ENCODE data around the gene PTPN1. TPM values are rescaled to one million over a fixed set of nuclear protein-coding genes. Genes with fewer than 3 reads are reported as not detected.

PTPN1 gene
- total and polyA plus RNA-seq, 2 experiments from 2014 or later = 16.9 to 26.4 TPM

DNA sequence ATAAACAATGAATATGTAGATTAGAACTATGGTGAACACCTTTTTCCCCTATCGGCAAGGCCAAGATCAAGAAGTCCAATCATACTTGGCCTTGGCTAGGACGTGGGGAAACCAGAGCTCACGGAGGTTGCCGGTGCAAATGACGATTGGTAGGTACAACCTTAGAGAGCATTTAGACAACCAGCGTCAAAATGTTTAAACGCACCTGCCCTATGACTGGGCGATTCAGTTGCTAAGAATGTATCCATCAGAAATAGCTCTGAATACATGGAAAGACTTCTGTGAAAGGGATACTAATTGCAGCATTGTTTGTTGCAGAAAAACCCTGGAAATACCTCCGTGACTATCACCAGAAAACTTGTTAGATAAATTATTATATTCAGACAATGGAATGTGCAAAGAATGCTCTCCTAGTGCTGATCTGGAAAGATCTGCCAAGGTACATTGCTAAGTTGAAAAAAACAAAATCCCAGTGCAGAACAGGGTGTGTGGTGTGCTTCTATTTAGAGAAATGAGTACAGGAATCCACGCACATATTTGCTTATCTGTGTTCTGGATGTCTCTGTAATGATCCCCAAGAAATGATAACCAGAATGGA is 48.0 kb upstream of the PTPN1 start:
- Mint-ChIP-seq H3K4me1 (peaks cover 7% of the 10 kb centered on the region; the same call in 2 of the 3 replicates), H3K4me3 (no peak overlapping the region), H3K9me3 (no peaks in the 10 kb centered on the region), H3K36me3 (ENCODE audit: low read depth) (no peaks in the 10 kb centered on the region), H3K27me3 (ENCODE audit: insufficient read depth, low read depth, poor library complexity) (no peaks in the 10 kb centered on the region), H3K27ac (no peak overlapping the region)
- H3K9me2 ChIP-seq (ENCODE audit: insufficient read depth) = no peaks in the 10 kb centered on the region
- H4K20me1 ChIP-seq (replicated peaks; ENCODE audit: insufficient read depth) = no peaks in the 10 kb centered on the region
- TF ChIP-seq JUNB (IDR thresholded peaks at IDR 0.05; ENCODE audit: unreplicated experiment) = no peak
- no peaks in the 10 kb centered on the region for H3K79me2 ChIP-seq (replicated peaks; ENCODE audit: insufficient read depth)
- no peaks in the 10 kb centered on the region for H3F3A ChIP-seq (replicated peaks; ENCODE audit: low read depth)
- DNase-seq (ENCODE audit: low spot score) (no peak), ATAC-seq (no peak)
- no peaks in the 10 kb centered on the region for H3K36me3 ChIP-seq (ENCODE audit: insufficient read depth)
- H3K27me3 ChIP-seq (ENCODE audit: insufficient read depth) = no peaks in the 10 kb centered on the region
- H3K4me2 ChIP-seq = no peak overlapping the region
- no peak overlapping the region for H3K4me3 ChIP-seq
- H2AFZ ChIP-seq = no peak overlapping the region
- no peaks in the 10 kb centered on the region for H3K4me1 ChIP-seq (ENCODE audit: insufficient read depth)
- H3K27ac ChIP-seq (ENCODE audit: low read depth) = no peak overlapping the region

GRCh38 chr20:50464026-50464724 is 46.0 kb upstream of the PTPN1 start:
- Histone ChIP-seq H3K36me3 (ENCODE audit: insufficient read depth) (no peaks in the 10 kb centered on the region), H3K27ac (ENCODE audit: low read depth) (no peak overlapping the region), H3K4me3 (no peak overlapping the region), H2AFZ (peak overlapping the region; percentile 72; the same call in 1 of the 2 replicates), H4K20me1 (replicated peaks; ENCODE audit: insufficient read depth) (no peaks in the 10 kb centered on the region), H3K4me1 (ENCODE audit: insufficient read depth) (no peaks in the 10 kb centered on the region), H3K4me2 (0 out of 2 replicates have a peak overlapping the region, but pooled peaks have one; percentile 55), H3K9me2 (ENCODE audit: insufficient read depth) (0 out of 2 replicates have a peak, but pooled peaks cover 4% of the 10 kb centered on the region), H3F3A (replicated peaks; ENCODE audit: low read depth) (no peaks in the 10 kb centered on the region), H3K27me3 (ENCODE audit: insufficient read depth) (no peaks in the 10 kb centered on the region), H3K79me2 (replicated peaks; ENCODE audit: insufficient read depth) (no peaks in the 10 kb centered on the region)
- no peaks in the 10 kb centered on the region for H3K36me3 Mint-ChIP-seq (ENCODE audit: low read depth)
- H3K4me1 Mint-ChIP-seq = no peaks in the 10 kb centered on the region
- ATAC-seq (peak; percentile 85), DNase-seq (ENCODE audit: low spot score) (peak; percentile 77)
- TF ChIP-seq, protein P1, sequence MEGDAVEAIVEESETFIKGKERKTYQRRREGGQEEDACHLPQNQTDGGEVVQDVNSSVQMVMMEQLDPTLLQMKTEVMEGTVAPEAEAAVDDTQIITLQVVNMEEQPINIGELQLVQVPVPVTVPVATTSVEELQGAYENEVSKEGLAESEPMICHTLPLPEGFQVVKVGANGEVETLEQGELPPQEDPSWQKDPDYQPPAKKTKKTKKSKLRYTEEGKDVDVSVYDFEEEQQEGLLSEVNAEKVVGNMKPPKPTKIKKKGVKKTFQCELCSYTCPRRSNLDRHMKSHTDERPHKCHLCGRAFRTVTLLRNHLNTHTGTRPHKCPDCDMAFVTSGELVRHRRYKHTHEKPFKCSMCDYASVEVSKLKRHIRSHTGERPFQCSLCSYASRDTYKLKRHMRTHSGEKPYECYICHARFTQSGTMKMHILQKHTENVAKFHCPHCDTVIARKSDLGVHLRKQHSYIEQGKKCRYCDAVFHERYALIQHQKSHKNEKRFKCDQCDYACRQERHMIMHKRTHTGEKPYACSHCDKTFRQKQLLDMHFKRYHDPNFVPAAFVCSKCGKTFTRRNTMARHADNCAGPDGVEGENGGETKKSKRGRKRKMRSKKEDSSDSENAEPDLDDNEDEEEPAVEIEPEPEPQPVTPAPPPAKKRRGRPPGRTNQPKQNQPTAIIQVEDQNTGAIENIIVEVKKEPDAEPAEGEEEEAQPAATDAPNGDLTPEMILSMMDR (conservative IDR thresholded peaks at IDR 0.05; ENCODE audit: low read depth in 2 of 2) = peak; percentile 58 to 75
- TF ChIP-seq ZNF114 (CRISPR knock-in tag; IDR thresholded peaks at IDR 0.05) = no peak
- H3K9me3 Mint-ChIP-seq = no peaks in the 10 kb centered on the region; the same call in 2 of the 3 replicates
- no peak overlapping the region for H3K4me3 Mint-ChIP-seq
- H3K27me3 Mint-ChIP-seq (ENCODE audit: insufficient read depth, low read depth, poor library complexity) = no peaks in the 10 kb centered on the region
- H3K27ac Mint-ChIP-seq = no peak overlapping the region

GRCh38 chr20:50464725-50465650 is 45.2 kb upstream of the PTPN1 start:
- Mint-ChIP-seq H3K27ac (no peak overlapping the region), H3K4me1 (no peaks in the 10 kb centered on the region), H3K4me3 (no peak overlapping the region), H3K9me3 (peaks cover 2% of the 10 kb centered on the region; the same call in 1 of the 3 replicates), H3K36me3 (ENCODE audit: low read depth) (no peaks in the 10 kb centered on the region), H3K27me3 (ENCODE audit: insufficient read depth, low read depth, poor library complexity) (no peaks in the 10 kb centered on the region)
- no peaks in the 10 kb centered on the region for H3F3A ChIP-seq (replicated peaks; ENCODE audit: low read depth)
- H3K9me2 ChIP-seq (ENCODE audit: insufficient read depth) = 0 out of 2 replicates have a peak, but pooled peaks cover 4% of the 10 kb centered on the region
- no peaks in the 10 kb centered on the region for H3K27me3 ChIP-seq (ENCODE audit: insufficient read depth)
- H3K27ac ChIP-seq (ENCODE audit: low read depth) = no peak overlapping the region
- no peak overlapping the region for H3K4me3 ChIP-seq
- no peaks in the 10 kb centered on the region for H3K36me3 ChIP-seq (ENCODE audit: insufficient read depth)
- no peaks in the 10 kb centered on the region for H4K20me1 ChIP-seq (replicated peaks; ENCODE audit: insufficient read depth)
- no peaks in the 10 kb centered on the region for H3K4me1 ChIP-seq (ENCODE audit: insufficient read depth)
- no peaks in the 10 kb centered on the region for H3K79me2 ChIP-seq (replicated peaks; ENCODE audit: insufficient read depth)
- peak overlapping the region; percentile 72; the same call in 1 of the 2 replicates for H2AFZ ChIP-seq
- ATAC-seq (no peak), DNase-seq (ENCODE audit: low spot score) (no peak)
- H3K4me2 ChIP-seq = 0 out of 2 replicates have a peak overlapping the region, but pooled peaks have one; percentile 55
- no peak for TF ChIP-seq STAT1 (IDR thresholded peaks at IDR 0.05; ENCODE audit: unreplicated experiment)
- TF ChIP-seq, protein P1 (conservative IDR thresholded peaks at IDR 0.05; ENCODE audit: low read depth in 2 of 2) = no peak
- TF ChIP-seq NANOG (IDR thresholded peaks at IDR 0.05; ENCODE audit: borderline replicate concordance) = no peak
- no peak for TF ChIP-seq EZH2 (IDR thresholded peaks at IDR 0.05; ENCODE audit: low read depth, unreplicated experiment)
- no peak for TF ChIP-seq POLR2AphosphoS5 (IDR thresholded peaks at IDR 0.05; ENCODE audit: low read depth)

Data from GM23338 (cell line).